K562 (cell line): Measurements from ENCODE around the gene NUP62. TPM values are rescaled to one million over a fixed set of nuclear protein-coding genes. Genes with fewer than 3 reads are reported as not detected.

Experiments used
- ADNP ChIP-seq: fragments of 200-800 bp; sonication (Bioruptor generic); IDR thresholded peaks from 2 replicates; pipeline ENCODE4 v1.6.1; 2016; ENCODE audit warnings: missing genetic modification characterization, missing compliant biosample characterization
- JUNB ChIP-seq: fragments of 450-650 bp; formaldehyde crosslinking; conservative IDR thresholded peaks from 2 replicates; pipeline ENCODE4 v1.4.0; 2020; ENCODE audit warnings: mild to moderate bottlenecking
- KAT7 ChIP-seq: sonication (generic); formaldehyde crosslinking; IDR thresholded peaks from 2 replicates; pipeline ENCODE4 v1.8.0; 2022; ENCODE audit warnings: missing genetic modification reagents, mild to moderate bottlenecking, borderline replicate concordance
- MECOM ChIP-seq: fragments of 250-450 bp; sonication (Bioruptor Pico); IDR thresholded peaks from 2 replicates; pipeline ENCODE4 v1.8.0; 2022; ENCODE audit warnings: inconsistent platforms
- MEIS2 ChIP-seq: fragments of 450-650 bp; IDR thresholded peaks from 2 replicates; pipeline ENCODE4 v1.6.1; 2014; ENCODE audit warnings: mild to moderate bottlenecking; ENCODE audit not compliant: partially characterized antibody
- MTA3 ChIP-seq: fragments of 450-650 bp; formaldehyde crosslinking; IDR thresholded peaks from 2 replicates; pipeline ENCODE4 v1.6.1; 2017; ENCODE audit warnings: mild to moderate bottlenecking, borderline replicate concordance
- NBN ChIP-seq: fragments of 450-650 bp; IDR thresholded peaks from 2 replicates; pipeline ENCODE4 v1.6.1; 2016; ENCODE audit warnings: low read depth, mild to moderate bottlenecking
- NCOA1 ChIP-seq: fragments of 450-650 bp; IDR thresholded peaks from 2 replicates; pipeline ENCODE4 v1.6.1; 2016; ENCODE audit warnings: low read depth
- SP1 ChIP-seq: sonication (generic); formaldehyde crosslinking; IDR thresholded peaks from 2 replicates; pipeline ENCODE4 v1.8.1; 2022; ENCODE audit warnings: mild to moderate bottlenecking, missing genetic modification reagents
- STAG1 ChIP-seq: sonication (generic); formaldehyde crosslinking; IDR thresholded peaks from 2 replicates; pipeline ENCODE4 v1.5.0; 2020; ENCODE audit warnings: missing genetic modification reagents, borderline replicate concordance
- ZNF408 ChIP-seq: fragments of 250-450 bp; sonication (Bioruptor Pico); IDR thresholded peaks from 2 replicates; pipeline ENCODE4 v1.4.0; 2020; ENCODE audit warnings: low read depth, mild to moderate bottlenecking, moderate library complexity
- polyA plus RNA-seq, 8 experiments: library from polyadenylated mRNA; depleted of rRNA in 4 of 8; stranded (reverse) in 5 of 8; unstranded in 3 of 8; fragments of >200 nt; fragmentation: Nextera tagmentation in 2 of 8; fragmentation: Illumina TruSeq in 1 of 8; extraction: Ambion mirVana in 2 of 8; extraction: Trizol in 1 of 8; gene quantifications; 2 replicates each; pipeline versions ENCODE4 v1.2.1 to v1.2.3, GENCODE V29; 2011 to 2014; ENCODE audit warnings: inconsistent platforms in 1 of 8, missing spikeins in 1 of 8
- total RNA-seq, 7 experiments: library from RNA; depleted of rRNA in 6 of 7; stranded (reverse); fragments of >200 nt in 6 of 7; fragmentation: Illumina TruSeq in 2 of 7; extraction: Trizol in 2 of 7; gene quantifications; 2 replicates each; pipeline versions ENCODE4 v1.2.1 to v1.2.3, GENCODE V29; 2011 to 2021; ENCODE audit warnings: low replicate concordance in 1 of 7
- TF ChIP-seq, protein P1 (sequence below), 2 experiments: fragments of 450-650 bp; formaldehyde crosslinking in 1 of 2; IDR thresholded peaks; 2 replicates each; pipeline versions ENCODE4 v1.4.0 to v1.6.1; 2014 to 2020; ENCODE audit warnings: mild to moderate bottlenecking in 2 of 2, borderline replicate concordance in 1 of 2, low read depth in 1 of 2
- TF ChIP-seq, protein P2 (sequence below), 2 experiments: fragments of 200-800 bp in 1 of 2; sonication (Bioruptor generic) in 1 of 2; sonication (generic) in 1 of 2; formaldehyde crosslinking in 1 of 2; IDR thresholded peaks in 1 of 2; conservative IDR thresholded peaks in 1 of 2; 2 replicates each; pipeline versions ENCODE4 v1.5.0 to v1.6.1; 2016 to 2020; ENCODE audit warnings: missing compliant biosample characterization in 1 of 2, missing genetic modification characterization in 1 of 2, missing genetic modification reagents in 1 of 2
- TF ChIP-seq, protein P3 (sequence below), 3 experiments: IDR thresholded peaks in 2 of 3; conservative IDR thresholded peaks in 1 of 3; 2 replicates each; pipeline ENCODE4 v1.5.1; 2011 to 2012; ENCODE audit warnings: low read length in 3 of 3, mild to moderate bottlenecking in 3 of 3, control low read depth in 2 of 3, improper control_type of control experiment in 1 of 3, inconsistent platforms in 1 of 3, low read depth in 1 of 3, mixed read lengths in 1 of 3, moderate library complexity in 1 of 3; ENCODE audit not compliant: insufficient read depth in 2 of 3

NUP62 gene
- total and polyA plus RNA-seq, 9 of the 15 experiments (the other 6 are each of a cell fraction or from before 2014, with no cell fraction given): 16.9 to 109 (median 66.0) TPM

DNA sequence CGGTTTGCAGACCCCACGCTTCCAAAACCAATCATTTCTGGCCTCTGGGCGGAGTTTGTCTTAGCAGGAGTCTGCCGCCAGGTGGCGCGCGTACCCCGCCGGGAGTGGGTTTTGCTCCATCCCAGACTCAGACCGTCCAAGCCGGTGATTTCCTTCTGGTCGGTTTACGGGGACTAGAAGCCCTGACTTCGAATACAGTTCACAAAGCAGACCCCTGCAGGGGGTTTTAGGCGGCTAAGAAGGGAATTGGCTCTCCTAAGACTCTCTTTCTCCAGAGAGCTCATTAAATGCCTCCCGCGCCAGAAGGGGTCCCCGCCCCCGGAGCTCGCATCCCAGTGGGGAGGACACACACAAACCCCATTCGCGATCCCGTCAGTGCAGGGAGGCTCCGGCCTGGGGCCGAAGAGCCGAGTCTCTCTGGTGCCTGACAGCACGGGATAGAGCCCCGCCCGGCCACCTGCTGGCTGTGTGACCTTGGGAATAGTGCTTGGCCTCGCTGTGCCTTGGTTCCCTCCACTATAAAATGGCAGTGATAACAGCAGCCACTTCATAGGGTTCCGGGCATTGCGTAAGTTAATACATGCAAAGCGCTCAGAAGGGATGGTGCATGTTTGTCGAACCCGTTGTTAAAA is 8.6 kb upstream of the NUP62 start (continued):
- no peak for TF ChIP-seq MEIS2
- TF ChIP-seq, protein P1, sequence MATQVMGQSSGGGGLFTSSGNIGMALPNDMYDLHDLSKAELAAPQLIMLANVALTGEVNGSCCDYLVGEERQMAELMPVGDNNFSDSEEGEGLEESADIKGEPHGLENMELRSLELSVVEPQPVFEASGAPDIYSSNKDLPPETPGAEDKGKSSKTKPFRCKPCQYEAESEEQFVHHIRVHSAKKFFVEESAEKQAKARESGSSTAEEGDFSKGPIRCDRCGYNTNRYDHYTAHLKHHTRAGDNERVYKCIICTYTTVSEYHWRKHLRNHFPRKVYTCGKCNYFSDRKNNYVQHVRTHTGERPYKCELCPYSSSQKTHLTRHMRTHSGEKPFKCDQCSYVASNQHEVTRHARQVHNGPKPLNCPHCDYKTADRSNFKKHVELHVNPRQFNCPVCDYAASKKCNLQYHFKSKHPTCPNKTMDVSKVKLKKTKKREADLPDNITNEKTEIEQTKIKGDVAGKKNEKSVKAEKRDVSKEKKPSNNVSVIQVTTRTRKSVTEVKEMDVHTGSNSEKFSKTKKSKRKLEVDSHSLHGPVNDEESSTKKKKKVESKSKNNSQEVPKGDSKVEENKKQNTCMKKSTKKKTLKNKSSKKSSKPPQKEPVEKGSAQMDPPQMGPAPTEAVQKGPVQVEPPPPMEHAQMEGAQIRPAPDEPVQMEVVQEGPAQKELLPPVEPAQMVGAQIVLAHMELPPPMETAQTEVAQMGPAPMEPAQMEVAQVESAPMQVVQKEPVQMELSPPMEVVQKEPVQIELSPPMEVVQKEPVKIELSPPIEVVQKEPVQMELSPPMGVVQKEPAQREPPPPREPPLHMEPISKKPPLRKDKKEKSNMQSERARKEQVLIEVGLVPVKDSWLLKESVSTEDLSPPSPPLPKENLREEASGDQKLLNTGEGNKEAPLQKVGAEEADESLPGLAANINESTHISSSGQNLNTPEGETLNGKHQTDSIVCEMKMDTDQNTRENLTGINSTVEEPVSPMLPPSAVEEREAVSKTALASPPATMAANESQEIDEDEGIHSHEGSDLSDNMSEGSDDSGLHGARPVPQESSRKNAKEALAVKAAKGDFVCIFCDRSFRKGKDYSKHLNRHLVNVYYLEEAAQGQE (IDR thresholded peaks at IDR 0.05; ENCODE audit: borderline replicate concordance): peak; percentile 93
- TF ChIP-seq, protein P1 (CRISPR knock-in tag; IDR thresholded peaks at IDR 0.05; ENCODE audit: low read depth): no peak
- TF ChIP-seq MECOM (CRISPR knock-in tag): no peak
- peak; percentile 30; the same call in 1 of the 2 replicates for TF ChIP-seq ADNP (tag)
- 0 out of 2 replicates have a peak, but pooled peaks have one; percentile 19 for TF ChIP-seq KAT7 (CRISPR knock-in tag)
- TF ChIP-seq NCOA1: no peak
- TF ChIP-seq MTA3: 0 out of 2 replicates have a peak, but pooled peaks have one; percentile 24
- TF ChIP-seq, protein P2, sequence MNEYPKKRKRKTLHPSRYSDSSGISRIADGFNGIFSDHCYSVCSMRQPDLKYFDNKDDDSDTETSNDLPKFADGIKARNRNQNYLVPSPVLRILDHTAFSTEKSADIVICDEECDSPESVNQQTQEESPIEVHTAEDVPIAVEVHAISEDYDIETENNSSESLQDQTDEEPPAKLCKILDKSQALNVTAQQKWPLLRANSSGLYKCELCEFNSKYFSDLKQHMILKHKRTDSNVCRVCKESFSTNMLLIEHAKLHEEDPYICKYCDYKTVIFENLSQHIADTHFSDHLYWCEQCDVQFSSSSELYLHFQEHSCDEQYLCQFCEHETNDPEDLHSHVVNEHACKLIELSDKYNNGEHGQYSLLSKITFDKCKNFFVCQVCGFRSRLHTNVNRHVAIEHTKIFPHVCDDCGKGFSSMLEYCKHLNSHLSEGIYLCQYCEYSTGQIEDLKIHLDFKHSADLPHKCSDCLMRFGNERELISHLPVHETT (CRISPR knock-in tag; conservative IDR thresholded peaks at IDR 0.05 in 1 of 2, IDR thresholded peaks at IDR 0.05 in 1 of 2): no peak
- TF ChIP-seq NBN: 0 out of 2 replicates have a peak, but pooled peaks have one; percentile 41
- TF ChIP-seq, protein P3, sequence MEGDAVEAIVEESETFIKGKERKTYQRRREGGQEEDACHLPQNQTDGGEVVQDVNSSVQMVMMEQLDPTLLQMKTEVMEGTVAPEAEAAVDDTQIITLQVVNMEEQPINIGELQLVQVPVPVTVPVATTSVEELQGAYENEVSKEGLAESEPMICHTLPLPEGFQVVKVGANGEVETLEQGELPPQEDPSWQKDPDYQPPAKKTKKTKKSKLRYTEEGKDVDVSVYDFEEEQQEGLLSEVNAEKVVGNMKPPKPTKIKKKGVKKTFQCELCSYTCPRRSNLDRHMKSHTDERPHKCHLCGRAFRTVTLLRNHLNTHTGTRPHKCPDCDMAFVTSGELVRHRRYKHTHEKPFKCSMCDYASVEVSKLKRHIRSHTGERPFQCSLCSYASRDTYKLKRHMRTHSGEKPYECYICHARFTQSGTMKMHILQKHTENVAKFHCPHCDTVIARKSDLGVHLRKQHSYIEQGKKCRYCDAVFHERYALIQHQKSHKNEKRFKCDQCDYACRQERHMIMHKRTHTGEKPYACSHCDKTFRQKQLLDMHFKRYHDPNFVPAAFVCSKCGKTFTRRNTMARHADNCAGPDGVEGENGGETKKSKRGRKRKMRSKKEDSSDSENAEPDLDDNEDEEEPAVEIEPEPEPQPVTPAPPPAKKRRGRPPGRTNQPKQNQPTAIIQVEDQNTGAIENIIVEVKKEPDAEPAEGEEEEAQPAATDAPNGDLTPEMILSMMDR (IDR thresholded peaks at IDR 0.05 in 2 of 3, conservative IDR thresholded peaks at IDR 0.05 in 1 of 3; ENCODE audit: insufficient read depth in 2 of 3, low read depth in 1 of 3, low read length in 3 of 3): peak; percentile 97 to 98 (median 98)
- peak; percentile 39; the same call in 1 of the 2 replicates for TF ChIP-seq SP1 (CRISPR knock-in tag)
- no peak for TF ChIP-seq ZNF408 (CRISPR knock-in tag)
- TF ChIP-seq JUNB (CRISPR knock-in tag): no peak
- TF ChIP-seq STAG1 (CRISPR knock-in tag): peak; percentile 91; the same call in 1 of the 2 replicates
